ENCODE measurements around the gene PRDM7.
A peak's percentile ranks its signal among the peaks of the same experiment; 100 is the strongest.
"Not testable (repeated sequence)": the region's sequence is repeated elsewhere in the genome, so short reads cannot be mapped to it uniquely, and the experiment has no call there.

PRDM7 gene

DNA sequence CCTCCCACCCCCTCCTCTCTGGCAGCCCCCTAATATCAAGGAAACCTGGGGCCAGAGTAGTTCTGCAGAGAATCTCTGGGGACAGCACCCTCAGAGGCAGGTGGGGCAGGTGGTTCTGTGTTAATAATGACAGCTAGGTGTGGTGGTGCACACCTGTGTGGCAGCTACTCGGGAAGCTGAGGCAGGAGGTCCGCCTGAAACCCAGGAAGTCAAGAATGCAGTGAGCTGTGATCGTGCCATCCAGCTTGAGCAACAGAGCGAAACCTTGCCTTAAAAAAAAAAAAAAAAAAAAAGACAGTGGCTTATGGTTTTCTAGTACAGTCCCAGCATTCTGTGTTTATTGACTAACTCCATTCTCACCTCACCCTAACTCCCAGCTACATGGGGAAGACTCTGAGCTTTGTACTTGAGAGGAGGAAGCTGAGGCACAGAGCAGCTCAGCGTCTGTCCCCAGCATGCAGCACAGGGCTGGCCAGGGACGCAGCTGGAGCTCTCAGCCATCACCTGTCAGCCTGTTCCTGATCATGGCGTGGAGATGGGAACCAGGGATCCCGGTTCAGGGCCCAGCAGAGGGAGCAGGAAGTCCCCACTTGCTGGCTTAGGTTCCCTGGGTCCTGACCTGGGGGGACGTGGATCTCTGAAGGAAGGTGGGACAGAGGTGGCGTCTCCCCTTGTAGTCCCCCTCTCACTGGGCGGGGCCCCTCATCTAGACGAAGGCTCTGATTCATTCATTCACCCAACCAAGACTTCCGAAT is 64.0 kb downstream of the PRDM7 start:
- no peak for DNase-seq

DNA sequence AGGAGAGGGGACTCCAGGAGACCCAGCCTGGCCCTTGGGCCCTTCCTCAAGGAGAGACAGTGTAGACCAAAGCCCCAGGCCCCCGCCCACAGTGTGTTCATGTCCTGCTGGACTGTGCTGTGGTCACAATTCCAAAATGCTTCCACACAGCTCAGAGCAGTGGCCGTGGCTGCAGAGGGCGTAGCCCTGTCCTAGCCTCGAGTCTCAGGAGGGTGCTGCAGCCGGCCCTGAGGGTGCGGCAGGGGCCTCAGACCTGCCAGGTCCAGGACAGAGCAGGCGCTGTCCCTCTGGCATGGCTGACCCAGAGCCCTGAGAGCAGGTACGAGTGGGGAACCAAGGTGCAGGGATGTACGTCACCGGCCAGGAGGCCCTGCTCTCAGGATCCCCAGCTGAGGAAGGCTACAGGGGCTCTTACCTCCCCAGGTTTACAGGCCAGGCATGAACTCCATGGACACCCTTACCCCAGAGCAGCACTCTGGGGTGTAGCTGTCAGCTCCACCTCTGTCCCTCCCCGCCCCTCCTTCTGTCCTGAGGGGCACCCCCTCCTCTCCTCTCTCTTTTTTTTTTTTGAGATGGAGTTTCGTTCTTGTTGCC is 65.1 kb downstream of the PRDM7 start:
- DNase-seq, result no peak

DNA sequence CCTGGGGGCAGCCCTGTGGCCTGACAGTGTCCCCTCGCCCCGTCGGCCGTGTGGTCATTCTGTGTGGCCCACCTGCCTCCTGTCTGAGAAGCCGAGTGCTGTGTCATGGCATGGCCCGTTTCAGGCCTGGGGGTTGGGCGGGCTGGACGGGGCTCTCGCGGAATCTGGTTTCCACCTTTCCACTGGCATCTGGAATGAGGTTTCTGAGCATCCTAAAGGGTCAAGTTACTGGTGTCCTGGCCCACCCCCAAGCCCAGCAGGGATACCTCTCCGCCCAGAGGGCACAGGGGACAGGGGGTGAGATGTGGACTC is 65.7 kb downstream of the PRDM7 start:
- DNase-seq, result no peak

DNA sequence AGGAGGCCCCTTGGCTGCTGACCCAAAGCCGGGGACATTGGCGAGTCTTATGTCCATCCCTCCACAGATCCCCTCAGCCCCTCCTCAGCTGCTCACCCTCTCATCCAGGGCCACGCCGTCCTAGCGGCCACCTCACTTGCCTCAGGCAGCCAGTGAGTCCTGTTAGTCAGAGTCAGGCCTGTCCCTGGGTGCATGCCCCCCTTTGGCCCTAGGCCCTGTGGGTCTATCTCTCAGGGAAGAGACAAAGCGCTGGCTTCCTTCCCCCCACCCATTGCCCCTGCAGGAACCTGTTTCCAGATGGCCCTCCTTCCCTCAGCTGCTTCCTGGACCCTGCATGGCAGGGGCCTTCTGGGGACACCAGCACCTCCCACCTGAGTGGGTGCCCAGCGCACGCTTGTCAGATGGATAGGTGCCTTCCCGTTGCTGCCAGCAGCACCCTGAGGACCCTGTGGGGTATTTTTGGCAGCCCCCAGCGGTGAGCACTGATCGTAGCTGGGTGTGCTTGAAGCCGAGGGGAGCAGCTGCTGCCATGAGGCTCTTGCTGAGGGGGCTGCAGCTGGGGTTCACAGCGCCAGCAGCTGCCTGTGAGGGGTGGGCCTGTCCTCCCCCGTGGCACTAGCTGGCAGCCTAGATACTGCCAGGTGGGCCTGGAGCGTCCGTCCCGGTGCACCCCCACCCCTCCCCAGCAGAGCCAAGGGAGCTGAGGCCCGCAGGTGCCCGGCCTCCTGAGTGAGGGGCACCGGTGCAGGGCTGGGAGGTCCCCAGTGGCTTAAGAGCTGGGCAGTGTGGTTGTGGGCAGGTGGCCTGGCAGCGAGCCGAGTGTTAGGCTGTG is 66.2 kb downstream of the PRDM7 start:
- DNase-seq, result no peak

DNA sequence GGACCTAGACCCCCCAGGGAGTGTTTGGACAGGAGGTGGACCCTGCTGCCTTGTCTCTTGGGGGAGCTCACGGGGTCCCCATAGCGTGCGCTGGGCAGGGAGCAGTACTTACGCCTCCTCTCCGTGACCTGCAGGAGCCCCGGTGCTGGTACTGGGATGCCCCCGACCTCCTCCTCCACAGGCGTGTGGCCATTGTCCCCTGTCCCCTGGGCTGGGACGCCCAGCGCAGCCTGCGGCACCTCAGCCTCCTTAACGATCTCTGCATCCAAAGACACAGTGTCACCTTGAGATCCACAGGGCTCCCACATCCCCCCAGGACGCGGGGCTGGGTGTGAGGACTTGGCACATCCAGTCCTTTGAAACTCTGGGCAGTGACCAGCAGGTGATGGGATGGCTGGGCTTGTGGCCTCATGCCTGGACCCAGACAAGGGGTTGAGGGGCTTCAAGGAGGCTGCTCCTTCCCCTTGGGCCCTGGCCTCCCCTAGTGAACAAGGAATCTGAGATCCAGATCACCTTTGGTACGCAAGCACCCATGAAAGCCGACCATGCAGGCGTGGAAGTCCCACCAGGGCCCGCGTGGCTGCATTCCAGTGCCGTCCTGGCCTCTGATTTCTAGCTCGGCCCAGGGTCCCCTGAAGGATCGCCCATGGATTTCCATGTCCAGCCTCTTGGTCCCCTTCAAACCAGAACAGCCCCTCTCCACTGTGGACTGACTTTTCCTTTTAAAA is 67.8 kb downstream of the PRDM7 start:
- no peak for DNase-seq

DNA sequence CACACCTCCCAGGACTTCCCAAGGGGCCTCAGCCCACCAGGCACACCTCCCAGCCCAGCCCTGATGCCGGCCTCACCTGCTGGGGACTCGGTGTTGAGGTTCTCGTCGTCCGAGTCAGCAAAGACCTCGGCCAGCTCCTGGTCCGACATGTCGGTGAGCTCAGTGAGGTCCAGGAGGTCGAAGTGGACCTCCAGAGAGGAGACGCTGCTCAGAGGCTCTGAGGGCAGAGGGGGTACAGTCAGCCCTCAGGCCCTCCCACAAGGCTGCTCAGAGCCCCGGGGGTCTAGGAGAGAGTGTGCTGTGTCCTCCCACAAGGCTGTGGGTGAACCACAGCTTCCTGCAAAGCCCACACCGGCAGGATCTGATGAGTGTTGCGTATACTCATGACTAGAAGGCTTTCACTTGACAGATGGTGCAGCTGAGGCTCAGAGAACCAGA is 68.4 kb downstream of the PRDM7 start:
- peak in 3 of 4 experiments; percentile 40 to 52 (median 52) for DNase-seq

DNA sequence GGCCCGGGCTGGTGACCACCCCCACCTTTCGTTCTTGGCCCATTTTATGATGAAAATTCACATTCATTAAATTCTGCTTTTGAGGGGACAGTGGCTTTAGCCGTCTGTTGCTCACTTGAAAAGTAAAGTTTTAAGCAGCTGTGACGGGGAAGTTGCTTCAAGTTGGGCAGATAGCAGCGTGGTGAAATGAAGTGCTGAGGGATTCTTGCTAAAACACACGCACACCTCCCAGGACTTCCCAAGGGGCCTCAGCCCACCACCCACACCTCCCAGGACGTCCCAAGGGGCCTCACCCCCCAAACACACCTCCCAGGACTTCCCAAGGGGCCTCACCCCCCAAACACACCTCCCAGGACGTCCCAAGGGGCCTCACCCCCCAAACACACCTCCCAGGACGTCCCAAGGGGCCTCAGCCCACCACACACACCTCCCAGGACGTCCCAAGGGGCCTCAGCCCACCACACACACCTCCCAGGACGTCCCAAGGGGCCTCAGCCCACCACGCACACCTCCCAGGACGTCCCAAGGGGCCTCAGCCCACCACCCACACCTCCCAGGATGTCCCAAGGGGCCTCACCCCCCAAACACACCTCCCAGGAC is 69.4 kb downstream of the PRDM7 start:
- not testable (repeated sequence) for DNase-seq

DNA sequence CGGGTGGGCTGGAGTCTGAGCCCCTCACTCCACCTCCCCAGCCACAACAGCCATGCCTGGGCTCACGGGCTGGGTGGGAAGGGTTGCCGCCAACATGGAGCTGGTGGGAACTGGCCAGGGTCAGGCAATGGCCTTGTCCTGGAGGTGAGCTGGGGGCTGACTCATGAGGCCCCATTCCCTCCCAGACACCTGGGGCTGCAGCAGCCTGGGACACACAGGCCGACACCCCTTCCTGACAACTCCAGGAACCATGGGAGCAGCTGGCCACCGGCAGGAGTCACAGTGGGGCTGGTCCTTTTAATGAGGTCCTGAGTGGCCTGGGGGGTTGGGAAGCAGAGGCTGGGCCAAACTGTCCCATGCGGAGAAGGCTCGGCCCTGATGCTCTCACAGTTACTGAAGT is 70.1 kb downstream of the PRDM7 start:
- no peak for DNase-seq
